ENCODE measurements around the gene TRMT2A.

DNA sequence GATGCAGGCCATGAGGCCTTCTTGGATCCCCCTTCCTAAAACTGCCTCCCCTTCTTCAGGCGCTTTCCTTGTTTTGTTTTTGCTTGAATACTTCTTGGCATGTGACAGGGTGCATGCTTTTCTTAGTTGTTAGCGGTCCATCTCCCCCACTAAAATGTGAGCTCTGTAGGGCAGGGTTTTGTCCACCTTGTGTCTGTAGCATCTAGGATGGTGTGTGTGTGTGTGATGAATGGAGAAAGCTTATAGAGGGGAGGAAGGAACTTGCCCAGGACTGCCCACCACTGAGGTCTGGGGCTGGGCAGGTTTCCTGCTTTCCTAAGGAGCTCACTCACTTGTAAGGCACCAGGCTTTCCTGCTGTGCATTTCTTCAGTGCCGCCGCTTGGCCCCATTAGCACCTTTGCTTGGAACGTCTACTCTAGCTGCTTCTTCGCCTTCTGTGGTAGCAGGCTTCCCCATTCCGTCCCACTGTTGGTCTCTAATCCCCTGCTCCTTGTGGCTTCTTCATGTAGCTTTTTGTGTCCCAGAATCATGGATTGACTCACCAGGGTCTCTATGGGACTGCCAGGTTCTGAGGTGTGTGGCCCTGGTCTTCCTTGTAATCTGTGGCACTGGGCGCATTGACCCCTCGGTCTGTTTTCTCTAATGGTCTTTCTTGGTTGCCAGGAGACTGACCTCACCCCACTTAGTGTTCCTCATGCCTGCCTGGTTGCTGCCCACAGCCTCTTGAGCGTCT, 33.7 kb downstream of the TRMT2A start:
- no peak for TF ChIP-seq CTCF (IDR thresholded peaks at IDR 0.05; ENCODE audit: borderline replicate concordance, extremely low read depth, low read length, poor library complexity, severe bottlenecking)
- TF ChIP-seq EZH2 (IDR thresholded peaks at IDR 0.05; ENCODE audit: borderline replicate concordance, low read depth, low read length, severe bottlenecking), result no peak
